ENCODE results near the gene MICAL1.
A peak's percentile ranks its signal among the peaks of the same experiment; 100 is the strongest.

Gene MICAL1

DNA sequence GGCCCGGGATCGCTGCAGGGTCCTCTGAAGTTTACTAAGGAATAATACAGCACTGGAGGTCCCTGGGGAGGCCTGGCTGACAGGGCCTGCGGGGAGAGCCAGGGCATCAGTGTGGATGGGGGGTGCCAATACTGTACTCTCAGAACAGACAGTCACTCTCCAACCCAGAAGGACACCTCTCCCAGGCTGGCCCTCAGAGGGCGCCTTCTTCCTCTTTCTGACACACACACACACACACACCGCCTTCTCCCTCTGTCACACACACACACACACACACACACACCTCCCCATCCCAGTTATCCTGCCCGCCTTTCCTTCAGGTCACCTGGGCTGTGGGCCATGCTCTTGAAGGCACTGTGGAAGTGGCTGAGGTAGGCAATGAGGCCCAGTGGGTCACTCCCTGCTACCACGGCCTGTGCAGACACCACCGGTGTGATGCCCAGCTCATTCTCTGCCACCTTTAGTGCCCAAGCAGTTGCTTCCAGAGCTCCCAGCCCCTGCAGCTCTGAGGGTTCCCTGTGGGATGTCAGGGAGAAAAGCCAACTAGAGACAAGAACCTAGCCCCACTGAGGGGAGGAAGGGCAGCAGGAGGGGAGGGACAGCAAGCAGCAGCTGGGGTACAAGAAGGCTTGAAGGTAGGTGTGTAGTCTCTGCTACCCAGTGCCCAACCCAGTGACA lies 7.6 kb downstream of the MICAL1 start:
- no peaks in the 10 kb centered on the region for H3K9me3 Mint-ChIP-seq
- peak overlapping the region; percentile 21 for H3K4me3 Mint-ChIP-seq
- H3K4me1 Mint-ChIP-seq, result peaks cover 35% of the 10 kb centered on the region
- DNase-seq (ENCODE audit: low spot score in 2 of 2) (no peak), ATAC-seq (replicated peaks; ENCODE audit: extremely low read depth, poor library complexity, severe bottlenecking) (no peak)
- peaks cover 19% of the 10 kb centered on the region for H3K36me3 Mint-ChIP-seq (ENCODE audit: insufficient read depth)
- H3K27ac Mint-ChIP-seq (ENCODE audit: low read depth), result no peak overlapping the region
- no peaks in the 10 kb centered on the region for H3K27me3 Mint-ChIP-seq

DNA sequence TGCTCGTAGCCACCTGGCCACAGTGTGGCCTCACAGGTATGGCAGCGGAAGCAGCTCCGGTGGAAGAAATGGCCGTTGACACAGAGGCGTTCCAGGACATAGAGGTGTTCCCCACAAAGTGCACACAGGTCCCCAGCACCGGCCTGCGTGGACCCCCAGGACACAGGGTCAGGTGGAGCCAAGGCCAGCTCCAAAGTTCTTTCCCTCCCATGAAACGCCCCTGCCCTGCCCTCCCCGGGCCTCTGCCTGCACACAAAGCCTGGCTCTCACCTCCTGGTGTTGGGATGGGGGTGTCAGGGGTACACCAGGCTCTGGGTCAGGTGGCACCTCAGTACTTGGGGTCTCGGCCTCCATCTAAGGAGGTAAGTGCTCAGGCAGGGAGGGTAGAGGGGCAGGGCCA lies 8.5 kb downstream of the MICAL1 start:
- H3K27ac Mint-ChIP-seq (ENCODE audit: low read depth), result no peak overlapping the region

DNA sequence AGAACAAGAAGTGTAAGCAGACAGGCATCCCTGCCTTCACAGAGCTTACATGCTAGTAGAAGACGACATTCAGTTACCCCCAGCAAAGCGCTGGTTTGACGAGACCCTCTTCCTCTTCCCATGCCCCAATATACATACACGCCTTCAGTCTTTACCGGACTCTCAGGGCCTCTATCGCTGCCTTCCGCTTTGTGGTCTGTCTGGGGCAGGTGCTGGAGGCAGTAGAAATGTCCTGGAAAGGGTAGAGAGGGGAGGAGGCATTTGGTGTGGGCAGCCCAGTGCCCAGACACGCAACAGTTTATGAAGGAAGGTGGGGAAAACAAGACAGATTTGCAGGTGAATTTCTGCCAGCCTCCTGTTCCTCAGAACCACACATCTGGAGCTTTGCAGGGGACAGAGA lies 9.0 kb downstream of the MICAL1 start:
- ATAC-seq (replicated peaks; ENCODE audit: extremely low read depth, poor library complexity, severe bottlenecking), result no peak
- Mint-ChIP-seq H3K9me3 (no peaks in the 10 kb centered on the region), H3K27ac (ENCODE audit: low read depth) (peak overlapping the region; percentile 44), H3K4me1 (peaks cover 50% of the 10 kb centered on the region), H3K4me3 (no peak overlapping the region), H3K36me3 (ENCODE audit: insufficient read depth) (peaks cover 21% of the 10 kb centered on the region), H3K27me3 (no peaks in the 10 kb centered on the region)
- no peak for DNase-seq (ENCODE audit: low spot score in 2 of 2)

More for the DNA sequence above, 8.5 kb downstream of the MICAL1 start:
- no peak for ATAC-seq (replicated peaks; ENCODE audit: extremely low read depth, poor library complexity, severe bottlenecking)
- Mint-ChIP-seq H3K9me3 (no peaks in the 10 kb centered on the region), H3K36me3 (ENCODE audit: insufficient read depth) (peaks cover 19% of the 10 kb centered on the region), H3K4me1 (peaks cover 45% of the 10 kb centered on the region), H3K4me3 (no peak overlapping the region), H3K27me3 (no peaks in the 10 kb centered on the region)
- no peak for DNase-seq (ENCODE audit: low spot score in 2 of 2)

DNA sequence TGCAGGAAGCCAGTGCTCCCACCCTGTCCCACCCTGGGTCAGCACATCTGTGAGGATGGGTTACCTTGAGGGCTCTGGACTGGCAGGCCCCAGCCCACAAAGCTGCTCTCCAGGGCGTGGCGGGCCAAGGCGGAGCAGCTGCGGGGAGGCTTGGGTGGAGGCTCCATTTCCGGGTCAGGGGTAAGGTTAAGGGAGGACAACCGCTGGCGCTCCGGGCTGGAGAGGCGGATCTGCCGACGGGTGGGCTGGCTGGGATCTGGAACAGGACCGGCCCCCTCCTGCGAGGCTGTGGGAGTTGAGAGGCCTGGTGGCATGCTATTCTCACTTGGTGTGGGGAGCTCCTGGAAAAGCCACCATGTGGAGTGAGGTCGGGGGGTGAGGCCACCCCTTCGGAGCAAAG lies 9.5 kb downstream of the MICAL1 start:
- Mint-ChIP-seq H3K4me3 (no peak overlapping the region), H3K9me3 (no peaks in the 10 kb centered on the region), H3K36me3 (ENCODE audit: insufficient read depth) (peaks cover 23% of the 10 kb centered on the region), H3K4me1 (peaks cover 55% of the 10 kb centered on the region), H3K27me3 (no peaks in the 10 kb centered on the region), H3K27ac (ENCODE audit: low read depth) (peak overlapping the region; percentile 44)
- DNase-seq (ENCODE audit: low spot score in 2 of 2), result no peak
- no peak for ATAC-seq (replicated peaks; ENCODE audit: extremely low read depth, poor library complexity, severe bottlenecking)

DNA sequence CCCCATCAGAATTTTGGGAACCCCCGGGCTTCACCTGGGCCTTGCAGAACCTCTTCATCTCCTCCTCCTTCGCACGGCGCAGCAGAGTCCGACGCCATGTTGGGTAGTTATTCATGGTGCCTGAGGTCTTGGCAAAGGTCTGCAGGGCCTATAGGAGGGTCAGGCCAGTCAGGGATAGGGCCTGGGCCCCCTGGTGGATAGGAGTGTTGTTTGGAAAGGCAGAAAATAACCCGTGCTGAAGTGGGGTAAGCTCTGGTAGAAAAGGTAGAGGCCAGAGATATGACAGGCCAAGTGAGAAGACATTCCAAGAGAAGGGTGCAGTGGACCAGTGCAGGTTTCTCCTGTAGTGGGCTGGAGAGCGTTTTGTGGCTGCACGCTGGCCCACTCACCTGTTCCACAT lies 10.2 kb downstream of the MICAL1 start:
- Mint-ChIP-seq H3K9me3 (no peaks in the 10 kb centered on the region), H3K27ac (ENCODE audit: low read depth) (peak overlapping the region; percentile 32), H3K4me3 (no peak overlapping the region), H3K27me3 (no peaks in the 10 kb centered on the region), H3K4me1 (peaks cover 51% of the 10 kb centered on the region), H3K36me3 (ENCODE audit: insufficient read depth) (peaks cover 23% of the 10 kb centered on the region)
- DNase-seq (ENCODE audit: low spot score in 2 of 2), result no peak
- ATAC-seq (replicated peaks; ENCODE audit: extremely low read depth, poor library complexity, severe bottlenecking), result no peak

DNA sequence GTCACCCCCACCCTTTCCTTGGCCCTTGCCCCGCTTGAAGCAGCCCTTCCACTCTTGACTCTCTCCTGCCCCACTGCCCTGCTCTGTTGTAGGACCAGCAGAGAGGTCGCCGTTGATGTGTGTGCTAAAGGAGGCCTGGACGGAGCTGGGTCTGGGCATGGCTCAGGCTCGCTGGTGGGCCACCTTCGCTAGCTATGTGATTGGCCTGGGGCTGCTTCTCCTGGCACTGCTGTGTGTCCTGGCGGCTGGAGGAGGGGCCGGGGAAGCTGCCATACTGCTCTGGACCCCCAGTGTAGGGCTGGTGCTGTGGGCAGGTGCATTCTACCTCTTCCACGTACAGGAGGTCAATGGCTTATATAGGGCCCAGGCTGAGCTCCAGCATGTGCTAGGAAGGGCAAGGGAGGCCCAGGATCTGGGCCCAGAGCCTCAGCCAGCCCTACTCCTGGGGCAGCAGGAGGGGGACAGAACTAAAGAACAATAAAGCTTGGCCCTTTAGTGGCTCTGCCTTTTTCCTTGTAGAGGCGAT lies 12.1 kb downstream of the MICAL1 start:
- Mint-ChIP-seq H3K9me3 (no peaks in the 10 kb centered on the region), H3K4me3 (no peak overlapping the region), H3K27ac (ENCODE audit: low read depth) (peak overlapping the region; percentile 16), H3K27me3 (no peaks in the 10 kb centered on the region), H3K4me1 (peaks cover 39% of the 10 kb centered on the region), H3K36me3 (ENCODE audit: insufficient read depth) (peaks cover 22% of the 10 kb centered on the region)
- DNase-seq (ENCODE audit: low spot score in 2 of 2) (no peak), ATAC-seq (replicated peaks; ENCODE audit: extremely low read depth, poor library complexity, severe bottlenecking) (no peak)

DNA sequence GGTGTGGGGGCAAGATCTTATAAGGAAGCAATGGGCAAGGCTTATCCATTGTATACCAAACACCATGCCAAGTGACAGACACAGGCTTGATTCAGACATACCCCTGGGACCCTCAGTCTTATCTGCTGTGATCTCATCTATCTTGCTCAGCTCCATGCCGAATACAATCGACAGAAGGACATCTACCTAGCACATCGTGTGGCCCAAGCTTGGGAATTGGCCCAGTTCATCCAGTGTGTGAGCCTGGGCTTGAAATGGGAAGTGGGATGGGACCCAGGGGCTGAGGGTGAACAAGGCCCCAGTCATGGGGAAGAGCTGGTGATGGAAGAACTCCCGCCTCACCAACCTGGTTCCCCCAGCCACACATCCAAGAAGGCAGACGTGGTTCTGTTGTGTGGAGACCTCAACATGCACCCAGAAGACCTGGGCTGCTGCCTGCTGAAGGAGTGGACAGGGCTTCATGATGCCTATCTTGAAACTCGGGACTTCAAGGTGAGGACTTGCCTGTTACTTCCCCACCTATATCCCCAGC lies 13.1 kb downstream of the MICAL1 start:
- Mint-ChIP-seq H3K36me3 (ENCODE audit: insufficient read depth) (peaks cover 20% of the 10 kb centered on the region), H3K9me3 (no peaks in the 10 kb centered on the region), H3K27me3 (no peaks in the 10 kb centered on the region), H3K4me1 (peaks cover 28% of the 10 kb centered on the region), H3K4me3 (peak overlapping the region; percentile 95), H3K27ac (ENCODE audit: low read depth) (peak overlapping the region; percentile 95)
- DNase-seq (ENCODE audit: low spot score in 2 of 2), result no peak
- no peak for ATAC-seq (replicated peaks; ENCODE audit: extremely low read depth, poor library complexity, severe bottlenecking)

DNA sequence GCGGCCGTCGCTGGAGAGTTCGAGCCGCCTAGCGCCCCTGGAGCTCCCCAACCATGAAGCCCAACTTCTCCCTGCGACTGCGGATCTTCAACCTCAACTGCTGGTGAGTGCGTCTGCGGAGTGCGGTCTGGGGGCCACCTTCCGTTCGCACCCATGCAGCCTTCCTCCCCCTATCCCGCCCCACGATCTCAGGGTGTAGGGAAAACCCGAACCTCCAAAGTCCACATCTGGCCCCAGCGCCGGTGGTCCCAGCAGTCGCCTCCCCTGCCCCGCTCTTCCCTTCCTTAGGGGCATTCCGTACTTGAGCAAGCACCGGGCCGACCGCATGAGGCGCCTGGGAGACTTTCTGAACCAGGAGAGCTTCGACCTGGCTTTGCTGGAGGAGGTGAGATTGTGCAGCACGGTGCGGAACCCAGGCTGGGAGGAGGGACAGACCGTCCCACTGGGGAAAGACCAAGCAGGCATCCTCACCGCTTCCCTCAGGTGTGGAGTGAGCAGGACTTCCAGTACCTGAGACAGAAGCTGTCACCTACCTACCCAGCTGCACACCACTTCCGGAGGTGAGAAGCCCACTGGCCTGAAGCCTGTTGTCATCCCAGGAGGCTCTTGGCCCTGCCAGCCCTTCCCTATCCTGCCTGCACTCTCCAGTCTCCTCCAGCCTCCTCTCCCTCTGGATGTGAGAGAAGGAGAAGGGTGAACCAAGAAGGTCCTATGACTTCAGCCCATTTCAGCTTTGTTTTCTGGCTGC lies 14.3 kb downstream of the MICAL1 start:
- ATAC-seq (replicated peaks; ENCODE audit: extremely low read depth, poor library complexity, severe bottlenecking), result peak; percentile 55
- Mint-ChIP-seq H3K36me3 (ENCODE audit: insufficient read depth) (peaks cover 13% of the 10 kb centered on the region), H3K27ac (ENCODE audit: low read depth) (peak overlapping the region; percentile 95), H3K4me1 (peaks cover 28% of the 10 kb centered on the region), H3K4me3 (peak overlapping the region; percentile 95), H3K9me3 (no peaks in the 10 kb centered on the region), H3K27me3 (no peaks in the 10 kb centered on the region)
- DNase-seq (ENCODE audit: low spot score in 2 of 2), result peak; percentile 30 to 45

DNA sequence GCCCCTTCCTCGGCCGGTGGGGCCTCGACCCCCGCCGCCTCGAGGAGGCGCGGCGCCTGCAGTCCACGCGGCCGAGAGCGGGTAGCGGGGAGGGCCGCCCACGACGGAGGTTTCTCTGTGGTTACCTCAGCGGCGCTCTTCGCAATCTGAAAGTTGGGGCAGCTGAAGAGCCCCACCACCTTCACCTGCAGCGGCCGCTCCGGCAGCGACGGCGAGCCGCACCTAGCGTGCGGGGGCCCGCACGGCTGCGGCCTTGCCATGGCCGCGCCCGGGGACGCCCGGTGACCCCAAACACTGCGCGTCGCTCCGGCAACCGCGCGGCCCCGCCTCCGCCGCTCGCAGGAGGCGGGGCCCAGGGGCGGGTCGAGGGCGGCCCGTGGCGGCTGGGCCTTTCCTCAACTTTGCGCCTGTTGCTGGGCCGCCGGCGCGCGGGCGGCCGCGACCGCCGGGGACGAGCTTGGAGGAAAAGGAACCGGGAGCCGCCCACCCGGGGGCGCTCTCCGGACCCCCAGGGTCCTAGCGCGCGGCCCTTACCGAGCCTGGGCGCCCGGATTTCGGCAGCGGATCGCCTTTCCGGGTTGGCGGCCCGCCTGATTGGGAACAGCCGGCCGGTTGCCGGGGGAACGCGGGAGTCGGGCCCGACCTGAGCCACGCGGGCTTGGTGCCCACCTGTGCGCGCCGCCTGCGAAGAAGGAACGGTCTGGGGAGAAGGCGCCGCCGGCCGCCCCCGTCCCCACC lies 15.1 kb downstream of the MICAL1 start, which contains the start of the genes PPIL6 and SMPD2:
PPIL6 (minus strand) TSS at position 298 of the 738 bp plus-strand sequence; CDS start at position 260, 38 bp downstream.
SMPD2 (plus strand) TSS at position 394 of the 738 bp plus-strand sequence. CDS start 398 bp downstream, outside the sequence.
- Mint-ChIP-seq H3K36me3 (ENCODE audit: insufficient read depth) (peaks cover 12% of the 10 kb centered on the region), H3K4me3 (peak within 1 kb of the TSS; percentile 95), H3K27ac (ENCODE audit: low read depth) (peak within 1 kb of the TSS; percentile 95), H3K4me1 (peaks cover 28% of the 10 kb centered on the region), H3K27me3 (no peaks in the 10 kb centered on the region), H3K9me3 (no peaks in the 10 kb centered on the region)
- ATAC-seq (replicated peaks; ENCODE audit: extremely low read depth, poor library complexity, severe bottlenecking) (peak; percentile 86), DNase-seq (ENCODE audit: low spot score in 2 of 2) (peak; percentile 56 to 58)

DNA sequence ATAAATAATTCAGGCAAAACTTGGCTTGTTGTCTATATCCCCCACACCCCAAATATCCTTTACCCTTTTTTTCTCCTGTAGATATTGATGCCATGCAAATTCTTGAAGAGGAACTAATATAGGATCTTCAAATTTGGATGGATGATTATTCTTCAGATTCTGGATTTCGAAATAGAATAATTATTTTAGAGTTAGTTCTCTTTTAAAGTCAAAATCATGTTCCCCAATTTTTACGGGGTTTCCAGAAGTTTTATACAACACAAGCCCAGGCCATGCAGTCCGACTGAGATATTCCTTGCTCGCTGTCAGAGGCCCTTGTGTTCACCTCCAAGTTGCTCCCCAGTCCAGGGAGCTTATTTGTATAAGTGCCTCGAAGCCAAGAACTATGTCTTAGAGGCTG lies 19.5 kb downstream of the MICAL1 start:
- Mint-ChIP-seq H3K9me3 (no peaks in the 10 kb centered on the region), H3K4me3 (no peak overlapping the region), H3K27ac (ENCODE audit: low read depth) (no peak overlapping the region), H3K27me3 (no peaks in the 10 kb centered on the region), H3K4me1 (peaks cover 2% of the 10 kb centered on the region), H3K36me3 (ENCODE audit: insufficient read depth) (peaks cover 9% of the 10 kb centered on the region)
- ATAC-seq (replicated peaks; ENCODE audit: extremely low read depth, poor library complexity, severe bottlenecking) (no peak), DNase-seq (ENCODE audit: low spot score in 2 of 2) (no peak)

DNA sequence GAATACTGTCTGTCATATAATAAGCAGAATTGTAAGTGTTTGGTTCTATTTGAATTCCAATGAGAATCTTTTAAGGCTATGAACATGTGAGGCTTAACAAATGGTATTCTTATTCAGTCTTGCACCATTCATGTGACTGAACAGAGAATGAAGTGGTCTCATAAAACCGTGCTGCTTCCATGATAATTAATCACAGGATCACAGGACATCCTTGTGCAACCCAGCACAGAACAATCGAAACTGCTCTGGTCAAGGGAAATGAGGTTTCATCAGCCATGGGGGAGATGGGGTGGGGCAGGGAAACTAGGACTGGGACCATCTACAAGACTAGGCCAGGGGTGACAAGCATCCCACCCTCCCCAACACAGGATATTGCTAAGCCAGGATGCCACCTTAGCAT lies 21.1 kb downstream of the MICAL1 start:
- peaks cover 3% of the 10 kb centered on the region for H3K36me3 Mint-ChIP-seq (ENCODE audit: insufficient read depth)
- no peaks in the 10 kb centered on the region for H3K9me3 Mint-ChIP-seq
- ATAC-seq (replicated peaks; ENCODE audit: extremely low read depth, poor library complexity, severe bottlenecking), result no peak
- no peaks in the 10 kb centered on the region for H3K4me1 Mint-ChIP-seq
- no peak overlapping the region for H3K4me3 Mint-ChIP-seq
- no peak overlapping the region for H3K27ac Mint-ChIP-seq (ENCODE audit: low read depth)
- peaks cover 12% of the 10 kb centered on the region for H3K27me3 Mint-ChIP-seq
- DNase-seq (ENCODE audit: low spot score in 2 of 2), result no peak

DNA sequence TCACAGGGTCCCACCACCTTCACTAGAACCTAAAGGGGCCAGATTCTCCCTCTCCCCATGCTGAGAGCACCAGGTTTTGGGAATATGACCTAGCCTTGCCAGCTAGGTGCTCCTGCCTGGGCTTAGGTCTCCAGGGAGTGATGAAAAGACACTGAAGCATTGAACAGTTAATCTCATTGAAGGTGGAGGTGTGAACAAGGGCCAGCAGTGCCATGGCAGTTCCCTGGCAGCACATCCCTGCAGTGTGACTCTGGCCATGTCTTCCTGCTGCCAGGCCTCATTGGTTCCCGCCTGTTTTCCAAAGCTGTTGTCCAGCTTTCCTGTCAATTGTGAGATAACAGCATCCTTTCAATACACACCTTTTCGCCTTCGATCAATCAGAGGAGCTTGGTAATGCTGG lies 26.1 kb downstream of the MICAL1 start:
- DNase-seq (ENCODE audit: low spot score in 2 of 2) (no peak), ATAC-seq (replicated peaks; ENCODE audit: extremely low read depth, poor library complexity, severe bottlenecking) (no peak)
- H3K4me1 Mint-ChIP-seq, result peaks cover 5% of the 10 kb centered on the region
- no peaks in the 10 kb centered on the region for H3K9me3 Mint-ChIP-seq
- no peak overlapping the region for H3K4me3 Mint-ChIP-seq
- H3K36me3 Mint-ChIP-seq (ENCODE audit: insufficient read depth), result peaks cover 2% of the 10 kb centered on the region
- H3K27ac Mint-ChIP-seq (ENCODE audit: low read depth), result peak overlapping the region; percentile 7
- H3K27me3 Mint-ChIP-seq, result peaks cover 27% of the 10 kb centered on the region
